ENCODE results near the gene PRDM13. TPM values are rescaled to one million over a fixed set of nuclear protein-coding genes. Genes with fewer than 3 reads are reported as not detected.

Gene PRDM13
- total and polyA plus RNA-seq, 2 of the 13 experiments (the other 11 are each of a cell fraction or from before 2014, with no cell fraction given), result not detected

DNA sequence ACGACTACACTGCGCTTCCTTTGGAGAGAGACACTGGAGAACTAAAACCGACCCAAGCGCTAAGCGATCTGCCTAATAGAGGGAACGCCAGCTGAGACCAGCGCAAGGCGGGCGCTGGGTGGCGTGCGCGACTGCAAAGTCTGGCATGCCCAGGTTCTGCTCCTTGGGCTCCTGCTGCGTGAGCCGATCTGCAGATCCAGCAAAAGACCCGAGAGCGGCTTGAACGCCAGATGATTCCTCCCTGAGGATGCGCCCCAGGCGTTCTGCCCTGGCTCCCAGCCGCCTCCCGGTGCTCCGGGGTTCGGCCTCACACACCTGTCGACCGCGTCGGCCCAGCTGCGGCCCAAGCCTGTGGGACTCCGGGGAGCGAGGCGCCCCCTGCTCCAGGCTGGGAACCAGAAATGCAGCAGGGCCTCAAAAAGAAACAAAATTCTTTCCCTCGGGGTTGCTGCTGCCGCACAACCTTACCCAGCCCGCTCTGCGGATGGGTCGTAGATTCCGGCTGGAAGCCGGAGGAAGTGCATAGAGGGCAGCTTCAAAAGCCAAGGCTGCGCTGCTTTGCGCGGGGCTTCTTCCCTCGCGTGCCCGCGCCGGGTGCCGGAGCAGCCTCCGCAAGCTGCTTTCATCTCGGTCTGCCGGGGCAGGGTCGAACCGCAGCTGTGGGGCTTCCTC, 17.9 kb upstream of the PRDM13 start (continued):
- 0 out of 2 replicates have a peak, but pooled peaks have one; percentile 39 for TF ChIP-seq ARHGAP35 (CRISPR knock-in tag; IDR thresholded peaks at IDR 0.05; ENCODE audit: borderline replicate concordance)
- TF ChIP-seq ZNF333 (CRISPR knock-in tag; IDR thresholded peaks at IDR 0.05; ENCODE audit: borderline replicate concordance), result no peak
- TF ChIP-seq ARNTL (CRISPR knock-in tag; IDR thresholded peaks at IDR 0.05), result no peak
- no peak for TF ChIP-seq HDAC6 (IDR thresholded peaks at IDR 0.05; ENCODE audit: low read depth, low read length)
- TF ChIP-seq KLF16 (CRISPR knock-in tag; IDR thresholded peaks at IDR 0.05), result 0 out of 4 replicates have a peak, but pooled peaks of 1 of the 2 experiments have one; percentile 23
- TF ChIP-seq ZNF768 (CRISPR knock-in tag; IDR thresholded peaks at IDR 0.05), result peak; percentile 45; the same call in 1 of the 2 replicates
- TF ChIP-seq CEBPB (IDR thresholded peaks at IDR 0.05; ENCODE audit: borderline replicate concordance, low read depth, low read length), result no peak
- TF ChIP-seq ZNF556 (CRISPR knock-in tag; IDR thresholded peaks at IDR 0.05; ENCODE audit: borderline replicate concordance), result 0 out of 2 replicates have a peak, but pooled peaks have one; percentile 47
- TF ChIP-seq, protein P1, sequence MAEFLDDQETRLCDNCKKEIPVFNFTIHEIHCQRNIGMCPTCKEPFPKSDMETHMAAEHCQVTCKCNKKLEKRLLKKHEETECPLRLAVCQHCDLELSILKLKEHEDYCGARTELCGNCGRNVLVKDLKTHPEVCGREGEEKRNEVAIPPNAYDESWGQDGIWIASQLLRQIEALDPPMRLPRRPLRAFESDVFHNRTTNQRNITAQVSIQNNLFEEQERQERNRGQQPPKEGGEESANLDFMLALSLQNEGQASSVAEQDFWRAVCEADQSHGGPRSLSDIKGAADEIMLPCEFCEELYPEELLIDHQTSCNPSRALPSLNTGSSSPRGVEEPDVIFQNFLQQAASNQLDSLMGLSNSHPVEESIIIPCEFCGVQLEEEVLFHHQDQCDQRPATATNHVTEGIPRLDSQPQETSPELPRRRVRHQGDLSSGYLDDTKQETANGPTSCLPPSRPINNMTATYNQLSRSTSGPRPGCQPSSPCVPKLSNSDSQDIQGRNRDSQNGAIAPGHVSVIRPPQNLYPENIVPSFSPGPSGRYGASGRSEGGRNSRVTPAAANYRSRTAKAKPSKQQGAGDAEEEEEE (CRISPR knock-in tag; IDR thresholded peaks at IDR 0.05; ENCODE audit: borderline replicate concordance), result no peak
- TF ChIP-seq MTF2 (CRISPR knock-in tag; IDR thresholded peaks at IDR 0.05; ENCODE audit: borderline replicate concordance), result peak; percentile 78; the same call in 1 of the 2 replicates
- TF ChIP-seq, protein P2, sequence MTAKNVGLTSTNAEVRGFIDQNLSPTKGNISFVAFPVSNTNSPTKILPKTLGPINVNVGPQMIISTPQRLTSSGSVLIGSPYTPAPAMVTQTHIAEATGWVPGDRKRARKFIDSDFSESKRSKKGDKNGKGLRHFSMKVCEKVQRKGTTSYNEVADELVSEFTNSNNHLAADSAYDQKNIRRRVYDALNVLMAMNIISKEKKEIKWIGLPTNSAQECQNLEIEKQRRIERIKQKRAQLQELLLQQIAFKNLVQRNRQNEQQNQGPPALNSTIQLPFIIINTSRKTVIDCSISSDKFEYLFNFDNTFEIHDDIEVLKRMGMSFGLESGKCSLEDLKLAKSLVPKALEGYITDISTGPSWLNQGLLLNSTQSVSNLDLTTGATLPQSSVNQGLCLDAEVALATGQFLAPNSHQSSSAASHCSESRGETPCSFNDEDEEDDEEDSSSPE (CRISPR knock-in tag; IDR thresholded peaks at IDR 0.05), result no peak
- TF ChIP-seq KMT2B (CRISPR knock-in tag; IDR thresholded peaks at IDR 0.05), result peak; percentile 34; the same call in 1 of the 2 replicates
- no peak for TF ChIP-seq CENPT (CRISPR knock-in tag; IDR thresholded peaks at IDR 0.05; ENCODE audit: low read depth)
- TF ChIP-seq ZNF124 (CRISPR knock-in tag; IDR thresholded peaks at IDR 0.05), result peak; percentile 28; the same call in 1 of the 2 replicates
- TF ChIP-seq, protein P3, sequence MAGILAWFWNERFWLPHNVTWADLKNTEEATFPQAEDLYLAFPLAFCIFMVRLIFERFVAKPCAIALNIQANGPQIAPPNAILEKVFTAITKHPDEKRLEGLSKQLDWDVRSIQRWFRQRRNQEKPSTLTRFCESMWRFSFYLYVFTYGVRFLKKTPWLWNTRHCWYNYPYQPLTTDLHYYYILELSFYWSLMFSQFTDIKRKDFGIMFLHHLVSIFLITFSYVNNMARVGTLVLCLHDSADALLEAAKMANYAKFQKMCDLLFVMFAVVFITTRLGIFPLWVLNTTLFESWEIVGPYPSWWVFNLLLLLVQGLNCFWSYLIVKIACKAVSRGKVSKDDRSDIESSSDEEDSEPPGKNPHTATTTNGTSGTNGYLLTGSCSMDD (CRISPR knock-in tag; IDR thresholded peaks at IDR 0.05), result no peak
- TF ChIP-seq RBFOX2 (IDR thresholded peaks at IDR 0.05; ENCODE audit: low read depth, low read length), result no peak
- TF ChIP-seq, protein P4, sequence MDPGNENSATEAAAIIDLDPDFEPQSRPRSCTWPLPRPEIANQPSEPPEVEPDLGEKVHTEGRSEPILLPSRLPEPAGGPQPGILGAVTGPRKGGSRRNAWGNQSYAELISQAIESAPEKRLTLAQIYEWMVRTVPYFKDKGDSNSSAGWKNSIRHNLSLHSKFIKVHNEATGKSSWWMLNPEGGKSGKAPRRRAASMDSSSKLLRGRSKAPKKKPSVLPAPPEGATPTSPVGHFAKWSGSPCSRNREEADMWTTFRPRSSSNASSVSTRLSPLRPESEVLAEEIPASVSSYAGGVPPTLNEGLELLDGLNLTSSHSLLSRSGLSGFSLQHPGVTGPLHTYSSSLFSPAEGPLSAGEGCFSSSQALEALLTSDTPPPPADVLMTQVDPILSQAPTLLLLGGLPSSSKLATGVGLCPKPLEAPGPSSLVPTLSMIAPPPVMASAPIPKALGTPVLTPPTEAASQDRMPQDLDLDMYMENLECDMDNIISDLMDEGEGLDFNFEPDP (CRISPR knock-in tag; conservative IDR thresholded peaks at IDR 0.05), result 0 out of 2 replicates have a peak, but pooled peaks have one; percentile 22
- TF ChIP-seq, protein P5, sequence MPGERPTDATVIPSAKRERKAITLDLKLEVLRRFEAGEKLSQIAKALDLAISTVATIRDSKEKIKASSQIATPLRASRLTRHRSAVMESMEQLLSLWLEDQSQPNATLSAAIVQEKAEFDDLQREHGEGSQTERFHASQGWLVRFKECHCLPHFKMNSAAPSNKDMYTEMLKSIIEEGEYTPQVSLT (CRISPR knock-in tag; IDR thresholded peaks at IDR 0.05; ENCODE audit: borderline replicate concordance, low read depth), result no peak
- TF ChIP-seq, protein P6, sequence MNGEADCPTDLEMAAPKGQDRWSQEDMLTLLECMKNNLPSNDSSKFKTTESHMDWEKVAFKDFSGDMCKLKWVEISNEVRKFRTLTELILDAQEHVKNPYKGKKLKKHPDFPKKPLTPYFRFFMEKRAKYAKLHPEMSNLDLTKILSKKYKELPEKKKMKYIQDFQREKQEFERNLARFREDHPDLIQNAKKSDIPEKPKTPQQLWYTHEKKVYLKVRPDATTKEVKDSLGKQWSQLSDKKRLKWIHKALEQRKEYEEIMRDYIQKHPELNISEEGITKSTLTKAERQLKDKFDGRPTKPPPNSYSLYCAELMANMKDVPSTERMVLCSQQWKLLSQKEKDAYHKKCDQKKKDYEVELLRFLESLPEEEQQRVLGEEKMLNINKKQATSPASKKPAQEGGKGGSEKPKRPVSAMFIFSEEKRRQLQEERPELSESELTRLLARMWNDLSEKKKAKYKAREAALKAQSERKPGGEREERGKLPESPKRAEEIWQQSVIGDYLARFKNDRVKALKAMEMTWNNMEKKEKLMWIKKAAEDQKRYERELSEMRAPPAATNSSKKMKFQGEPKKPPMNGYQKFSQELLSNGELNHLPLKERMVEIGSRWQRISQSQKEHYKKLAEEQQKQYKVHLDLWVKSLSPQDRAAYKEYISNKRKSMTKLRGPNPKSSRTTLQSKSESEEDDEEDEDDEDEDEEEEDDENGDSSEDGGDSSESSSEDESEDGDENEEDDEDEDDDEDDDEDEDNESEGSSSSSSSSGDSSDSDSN (CRISPR knock-in tag; IDR thresholded peaks at IDR 0.05), result peak; percentile 82

Data from HepG2 (cell line).